Stimulated activated memory B cell treated with anti-CD40 and anti-IgM and Interleukin-4, amounts not matched to agents 10 μg/mL and 1 μg/mL and 100 μg/mL, for 72 hours (primary cell): Measurements from ENCODE around the gene PTGES.
A peak's percentile ranks its signal among the peaks of the same experiment; 100 is the strongest.

Experiments
- ATAC-seq: fragments of 150-1000 bp; cut with Tn5 transposase; 2 replicates; pipeline ENCODE4 v1.10.0; 2021
- H3K27ac Mint-ChIP-seq: one replicate; pipeline ENCODE4 v1.8.0; 2022; ENCODE audit warnings: mild to moderate bottlenecking, mixed read lengths
- H3K27me3 Mint-ChIP-seq: one replicate; pipeline ENCODE4 v1.8.0; 2022; ENCODE audit warnings: mixed read lengths
- H3K36me3 Mint-ChIP-seq: one replicate; pipeline ENCODE4 v1.8.0; 2022; ENCODE audit warnings: mixed read lengths
- H3K4me1 Mint-ChIP-seq: one replicate; pipeline ENCODE4 v1.8.0; 2022; ENCODE audit warnings: mixed read lengths
- H3K4me3 Mint-ChIP-seq: one replicate; pipeline ENCODE4 v1.8.0; 2022; ENCODE audit warnings: mild to moderate bottlenecking, moderate library complexity, mixed read lengths
- H3K9me3 Mint-ChIP-seq: one replicate; pipeline ENCODE4 v1.8.0; 2022; ENCODE audit warnings: mixed read lengths

The PTGES gene

GRCh38 chr9:129740174-129740573 is 12.7 kb downstream of the PTGES start:
- Mint-ChIP-seq H3K4me3 (no peak overlapping the region), H3K9me3 (no peaks in the 10 kb centered on the region), H3K4me1 (peaks cover 12% of the 10 kb centered on the region), H3K27ac (no peak overlapping the region), H3K27me3 (peaks cover 41% of the 10 kb centered on the region), H3K36me3 (no peaks in the 10 kb centered on the region)
- ATAC-seq, result no peak

DNA sequence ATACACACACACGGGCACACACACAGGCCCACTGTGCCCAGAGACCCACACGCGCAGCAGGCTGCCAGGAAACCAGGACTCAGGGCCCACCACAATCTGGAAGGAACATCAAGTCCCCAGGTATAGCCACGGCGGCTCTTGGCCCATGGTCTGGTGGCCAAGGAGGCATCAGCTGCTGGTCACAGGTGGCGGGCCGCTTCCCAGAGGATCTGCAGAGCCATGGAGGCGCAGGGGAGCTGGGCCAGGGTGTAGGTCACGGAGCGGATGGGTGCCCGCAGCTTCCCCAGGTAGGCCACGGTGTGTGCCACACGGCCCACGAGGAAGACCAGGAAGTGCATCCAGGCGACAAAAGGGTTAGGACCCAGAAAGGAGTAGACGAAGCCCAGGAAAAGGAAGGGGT is 13.4 kb downstream of the PTGES start:
- no peak for ATAC-seq
- peaks cover 12% of the 10 kb centered on the region for H3K4me1 Mint-ChIP-seq
- H3K27me3 Mint-ChIP-seq, result peaks cover 48% of the 10 kb centered on the region
- no peaks in the 10 kb centered on the region for H3K9me3 Mint-ChIP-seq
- H3K36me3 Mint-ChIP-seq, result no peaks in the 10 kb centered on the region
- no peak overlapping the region for H3K4me3 Mint-ChIP-seq
- no peak overlapping the region for H3K27ac Mint-ChIP-seq

- Mint-ChIP-seq H3K4me1 (peaks cover 12% of the 10 kb centered on the region), H3K27me3 (peaks cover 50% of the 10 kb centered on the region), H3K9me3 (no peaks in the 10 kb centered on the region), H3K27ac (peak overlapping the region; percentile 70), H3K4me3 (peak overlapping the region; percentile 66), H3K36me3 (no peaks in the 10 kb centered on the region)
- peak; percentile 85 for ATAC-seq
These were observed 15.2 kb downstream of the PTGES start for GRCh38 chr9:129737479-129738274.

- ATAC-seq, result no peak
- H3K4me1 Mint-ChIP-seq, result peaks cover 12% of the 10 kb centered on the region
- no peak overlapping the region for H3K27ac Mint-ChIP-seq
- H3K4me3 Mint-ChIP-seq, result no peak overlapping the region
- H3K9me3 Mint-ChIP-seq, result no peaks in the 10 kb centered on the region
- no peaks in the 10 kb centered on the region for H3K36me3 Mint-ChIP-seq
- H3K27me3 Mint-ChIP-seq, result peaks cover 55% of the 10 kb centered on the region
These were observed 16.5 kb downstream of the PTGES start for GRCh38 chr9:129736334-129736733.

DNA sequence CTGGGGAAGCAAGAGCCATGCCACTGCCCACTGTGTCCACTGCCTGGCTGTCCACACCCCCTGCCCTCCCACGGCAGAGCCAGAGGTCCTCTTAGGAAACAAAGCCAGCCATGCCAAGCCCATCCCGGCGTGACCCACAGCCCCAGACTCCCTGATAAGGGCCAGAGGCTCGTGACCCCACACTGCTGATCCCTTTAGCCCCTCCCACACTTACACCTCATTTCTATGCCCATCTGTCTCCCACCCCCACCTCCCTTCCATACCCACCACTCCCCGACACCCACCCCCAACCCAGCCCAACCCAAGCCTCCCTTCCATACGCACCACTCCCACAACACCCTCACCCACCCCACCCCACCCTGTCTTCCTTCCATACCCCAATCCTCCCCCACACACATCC is 17.3 kb downstream of the PTGES start:
- Mint-ChIP-seq H3K27me3 (peaks cover 56% of the 10 kb centered on the region), H3K36me3 (no peaks in the 10 kb centered on the region), H3K9me3 (no peaks in the 10 kb centered on the region), H3K4me1 (peaks cover 12% of the 10 kb centered on the region), H3K27ac (no peak overlapping the region), H3K4me3 (no peak overlapping the region)
- ATAC-seq, result no peak

- H3K9me3 Mint-ChIP-seq, result no peaks in the 10 kb centered on the region
- H3K27ac Mint-ChIP-seq, result no peak overlapping the region
- H3K4me1 Mint-ChIP-seq, result peaks cover 12% of the 10 kb centered on the region
- no peaks in the 10 kb centered on the region for H3K36me3 Mint-ChIP-seq
- no peak for ATAC-seq
- H3K27me3 Mint-ChIP-seq, result peaks cover 66% of the 10 kb centered on the region
- H3K4me3 Mint-ChIP-seq, result no peak overlapping the region
These were observed 19.2 kb downstream of the PTGES start for GRCh38 chr9:129733632-129733953.

DNA sequence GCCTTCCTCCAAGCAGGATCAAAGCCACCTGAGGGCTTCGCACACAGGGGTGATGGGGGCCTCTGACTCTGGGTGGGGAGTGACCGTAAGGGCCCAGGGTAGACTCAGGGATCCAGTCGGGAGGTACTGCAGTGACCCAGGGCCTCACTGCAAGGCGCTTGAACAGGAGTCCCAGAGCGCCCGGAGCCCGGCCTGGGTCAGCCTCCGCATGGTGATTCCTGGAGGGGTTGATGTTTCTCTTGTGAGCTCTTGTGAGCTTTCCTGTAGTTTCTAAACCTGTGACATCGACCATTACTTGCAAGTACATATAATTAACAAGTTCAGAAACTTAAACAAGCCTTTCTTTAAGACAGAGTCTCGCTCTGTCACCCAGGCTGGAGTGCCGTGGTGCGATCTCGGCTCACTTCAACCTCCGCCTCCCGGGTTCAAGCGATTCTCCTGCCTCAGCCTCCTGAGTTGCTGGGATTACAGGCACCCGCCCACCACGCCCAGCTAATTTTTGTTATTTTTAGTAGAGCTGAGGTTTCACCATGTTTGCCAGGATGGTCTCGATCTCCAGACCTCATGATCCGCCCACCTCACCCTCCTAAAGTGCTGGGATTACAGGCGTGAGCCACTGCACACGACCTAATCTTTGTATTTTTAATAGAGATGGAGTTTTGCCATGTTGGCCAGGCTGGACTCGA is 19.8 kb downstream of the PTGES start:
- ATAC-seq, result no peak
- H3K27me3 Mint-ChIP-seq, result peaks cover 67% of the 10 kb centered on the region
- no peak overlapping the region for H3K27ac Mint-ChIP-seq
- H3K4me1 Mint-ChIP-seq, result peaks cover 9% of the 10 kb centered on the region
- H3K36me3 Mint-ChIP-seq, result no peaks in the 10 kb centered on the region
- no peak overlapping the region for H3K4me3 Mint-ChIP-seq
- H3K9me3 Mint-ChIP-seq, result no peaks in the 10 kb centered on the region

GRCh38 chr9:129732100-129732499 is 20.7 kb downstream of the PTGES start:
- ATAC-seq, result no peak
- Mint-ChIP-seq H3K4me3 (no peak overlapping the region), H3K27me3 (peaks cover 63% of the 10 kb centered on the region), H3K27ac (no peak overlapping the region), H3K4me1 (peaks cover 4% of the 10 kb centered on the region), H3K9me3 (no peaks in the 10 kb centered on the region), H3K36me3 (no peaks in the 10 kb centered on the region)

- Mint-ChIP-seq H3K4me3 (no peak overlapping the region), H3K27me3 (peaks cover 61% of the 10 kb centered on the region)
- no peak for ATAC-seq
These were observed 21.3 kb downstream of the PTGES start for GRCh38 chr9:129731477-129732085.

DNA sequence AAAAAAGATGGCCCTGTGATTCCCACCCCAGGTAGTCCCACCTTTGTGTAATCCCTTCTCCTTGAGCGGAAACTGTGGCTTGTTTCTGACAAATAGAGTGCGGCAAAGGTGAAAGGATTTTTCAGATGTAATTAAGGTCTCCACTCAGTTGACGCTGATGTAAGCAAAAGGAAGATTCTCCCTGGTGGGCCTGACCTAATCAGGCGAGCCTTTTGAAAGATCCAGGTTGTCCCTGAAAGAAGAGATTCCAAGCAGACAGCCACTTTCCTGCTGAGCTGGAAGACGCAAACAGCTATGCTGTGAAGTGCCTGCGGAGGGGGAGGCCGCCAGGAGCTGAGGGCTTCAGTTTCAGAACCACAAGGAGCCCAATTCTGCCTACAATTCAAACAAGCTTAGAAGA is 24.1 kb downstream of the PTGES start:
- no peak for ATAC-seq
- Mint-ChIP-seq H3K27me3 (peaks cover 61% of the 10 kb centered on the region), H3K9me3 (no peaks in the 10 kb centered on the region), H3K4me3 (no peak overlapping the region), H3K36me3 (no peaks in the 10 kb centered on the region), H3K27ac (no peak overlapping the region), H3K4me1 (no peaks in the 10 kb centered on the region)

More at GRCh38 chr9:129731477-129732085, 21.3 kb downstream of the PTGES start:
- Mint-ChIP-seq H3K36me3 (no peaks in the 10 kb centered on the region), H3K27ac (no peak overlapping the region), H3K4me1 (no peaks in the 10 kb centered on the region), H3K9me3 (no peaks in the 10 kb centered on the region)

DNA sequence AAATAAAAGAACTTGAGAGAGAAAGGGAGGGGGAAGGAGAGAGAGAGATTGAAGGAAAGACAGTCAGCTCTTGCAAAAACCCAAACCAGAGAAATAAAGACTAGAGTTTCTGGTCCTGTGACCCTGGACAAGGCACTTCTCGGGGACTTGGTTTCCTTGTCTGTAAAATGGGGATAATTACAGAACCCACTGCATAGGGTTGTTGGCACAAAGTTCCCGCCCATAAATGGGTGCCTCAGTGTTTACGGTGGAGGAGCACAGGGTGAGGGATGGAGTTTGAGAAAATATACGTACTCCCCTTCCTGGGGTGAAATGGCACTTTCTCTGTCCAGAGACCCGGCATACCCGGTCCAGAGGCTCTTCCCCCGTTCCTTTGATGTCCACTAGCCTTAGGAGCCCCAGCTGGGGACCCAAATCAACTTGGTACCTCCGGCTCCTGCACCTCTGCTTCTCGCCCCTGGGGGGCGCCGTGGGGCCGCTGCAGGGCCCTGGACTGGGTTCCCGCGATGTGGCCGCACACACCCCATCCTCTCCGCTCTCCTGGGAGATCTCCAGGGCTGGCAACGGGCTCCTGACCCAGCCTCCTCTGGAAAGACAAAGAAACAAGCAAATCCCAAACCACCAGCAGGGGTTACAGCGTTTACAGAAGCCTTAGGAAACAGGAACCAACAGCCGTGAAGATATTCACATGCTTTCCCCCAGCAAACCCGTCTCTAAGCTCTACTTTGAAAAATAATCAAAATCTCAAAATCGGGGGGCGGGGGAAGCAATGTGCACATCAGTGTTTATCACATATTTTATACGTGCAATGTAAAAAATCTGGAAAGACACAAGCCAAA is 26.3 kb downstream of the PTGES start:
- Mint-ChIP-seq H3K4me3 (no peak overlapping the region), H3K27me3 (peaks cover 74% of the 10 kb centered on the region), H3K27ac (no peak overlapping the region), H3K36me3 (no peaks in the 10 kb centered on the region), H3K9me3 (no peaks in the 10 kb centered on the region), H3K4me1 (no peaks in the 10 kb centered on the region)
- ATAC-seq, result peak; percentile 66

DNA sequence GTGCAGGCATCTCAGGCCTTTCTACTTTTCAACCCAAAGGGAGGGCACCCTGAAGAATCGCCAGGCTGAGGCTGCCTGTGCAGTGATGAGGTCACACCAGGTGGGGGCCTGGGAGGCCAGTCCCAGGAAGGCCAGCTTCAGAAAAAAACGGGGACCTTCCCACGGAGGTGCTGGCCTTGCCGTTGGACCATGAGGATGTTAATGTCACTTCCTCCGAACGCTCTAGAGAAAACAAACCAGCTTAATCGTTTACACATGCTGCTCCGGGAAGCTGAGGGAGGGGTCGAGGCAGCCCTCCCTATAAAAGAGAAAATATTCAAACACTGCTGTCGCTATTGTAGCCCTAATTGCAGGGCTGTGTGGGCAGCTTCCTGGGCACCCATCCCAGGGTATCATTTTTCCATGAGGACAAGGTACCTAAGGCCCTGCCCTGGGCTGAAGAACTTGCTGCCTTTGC is 27.0 kb downstream of the PTGES start:
- H3K27ac Mint-ChIP-seq, result no peak overlapping the region
- no peaks in the 10 kb centered on the region for H3K9me3 Mint-ChIP-seq
- no peak for ATAC-seq
- no peaks in the 10 kb centered on the region for H3K4me1 Mint-ChIP-seq
- H3K27me3 Mint-ChIP-seq, result peaks cover 75% of the 10 kb centered on the region
- H3K36me3 Mint-ChIP-seq, result no peaks in the 10 kb centered on the region
- no peak overlapping the region for H3K4me3 Mint-ChIP-seq

DNA sequence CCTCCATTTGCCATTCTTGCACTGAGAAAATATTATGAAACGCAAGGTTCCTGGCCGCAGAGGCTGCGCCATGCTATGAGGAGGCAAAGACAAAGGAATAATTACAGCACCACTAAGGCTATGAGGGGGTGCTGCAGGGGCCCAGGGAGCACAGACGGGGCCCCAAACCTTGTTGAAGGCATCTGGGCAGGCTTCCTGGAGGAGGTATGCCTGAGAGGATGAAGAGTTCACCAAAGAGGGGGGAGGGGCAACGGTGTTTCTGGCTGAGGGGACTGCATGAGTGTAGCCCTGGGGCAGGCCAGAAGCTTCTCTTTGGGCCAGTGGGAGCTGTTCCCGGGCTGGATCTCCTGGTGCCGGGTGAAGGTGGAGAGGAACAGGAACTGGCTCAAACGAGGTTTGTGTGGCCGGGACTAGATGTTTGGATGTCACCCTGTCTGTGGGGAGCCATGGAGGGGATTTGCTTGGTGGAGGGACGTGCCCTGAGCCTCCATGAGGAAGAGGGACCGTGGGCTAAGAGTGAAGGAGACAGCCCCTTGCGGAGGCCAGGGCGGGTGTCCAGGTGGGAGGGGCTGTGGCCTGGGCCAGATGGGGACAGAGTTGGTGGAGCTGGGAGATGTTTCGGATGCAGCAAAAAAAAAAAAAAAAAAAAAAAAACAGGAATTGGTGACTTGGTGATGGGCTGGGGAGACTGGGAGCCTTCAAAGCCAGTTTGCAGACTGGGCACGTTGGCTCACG is 28.2 kb downstream of the PTGES start:
- Mint-ChIP-seq H3K9me3 (no peaks in the 10 kb centered on the region), H3K36me3 (no peaks in the 10 kb centered on the region), H3K27me3 (peaks cover 80% of the 10 kb centered on the region), H3K4me1 (no peaks in the 10 kb centered on the region), H3K27ac (no peak overlapping the region), H3K4me3 (no peak overlapping the region)
- ATAC-seq, result no peak

DNA sequence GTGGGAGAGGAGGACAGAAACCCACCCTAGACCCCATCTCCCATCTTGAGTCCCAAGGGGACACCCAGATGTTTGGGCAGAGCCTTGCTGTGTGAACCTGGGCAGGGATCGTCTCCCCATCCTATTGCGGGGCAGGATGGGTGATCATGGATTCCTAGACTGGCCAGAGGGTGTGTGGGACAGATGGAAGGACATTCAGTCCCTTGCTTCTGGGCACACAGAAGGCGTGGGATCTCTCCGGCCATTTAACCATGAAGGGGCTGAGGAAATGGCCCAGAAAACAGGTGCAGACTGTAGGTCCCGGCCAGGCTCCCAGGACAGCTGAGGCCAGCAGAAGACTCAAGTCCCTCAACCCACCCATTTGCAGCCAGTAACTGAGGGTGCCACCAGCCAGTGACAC is 29.9 kb downstream of the PTGES start:
- no peaks in the 10 kb centered on the region for H3K9me3 Mint-ChIP-seq
- no peak overlapping the region for H3K4me3 Mint-ChIP-seq
- no peak for ATAC-seq
- H3K36me3 Mint-ChIP-seq, result no peaks in the 10 kb centered on the region
- H3K4me1 Mint-ChIP-seq, result no peaks in the 10 kb centered on the region
- no peak overlapping the region for H3K27ac Mint-ChIP-seq
- peaks cover 79% of the 10 kb centered on the region for H3K27me3 Mint-ChIP-seq
